Measurements from ENCODE around the gene SENP3.

- TF ChIP-seq CTCF (IDR thresholded peaks at IDR 0.05) (no peak), POLR2A (IDR thresholded peaks at IDR 0.05) (no peak)
Measured at GRCh38 chr17:7538891-7539545, 22.7 kb upstream of the SENP3 start.

Measured in right lobe of liver (tissue), 4 donors.